Left lung (tissue), 10 donors: Measurements from ENCODE around the gene B3GNT7. TPM values are rescaled to one million over a fixed set of nuclear protein-coding genes. Genes with fewer than 3 reads are reported as not detected.

Experiments
- ATAC-seq: fragments of 200-7000 bp; cut with Tn5 transposase; one replicate; pipeline ENCODE4 v1.9.1; 2020; ENCODE audit warnings: moderate library complexity
- DNase-seq, 4 donors: peaks; one replicate each; pipeline ENCODE4 v3.0.0-alpha.2; 2013 to 2020
- H3K27ac ChIP-seq, 2 donors: fragments of 200-600 bp; sonication (generic) in 1 of 2; one replicate each; pipeline versions ENCODE4 v1.5.0 to v1.8.0; 2020 to 2021
- H3K27me3 ChIP-seq, 2 donors: fragments of 200-600 bp; sonication (generic) in 1 of 2; one replicate each; pipeline versions ENCODE4 v1.5.0 to v1.8.0; 2020 to 2021
- H3K36me3 ChIP-seq, 2 donors: fragments of 200-600 bp; sonication (generic) in 1 of 2; one replicate each; pipeline versions ENCODE4 v1.5.0 to v1.8.0; 2020 to 2021
- H3K4me1 ChIP-seq, 2 donors: fragments of 200-600 bp; one replicate each; pipeline ENCODE4 v1.8.0; 2021
- H3K4me3 ChIP-seq, 2 donors: fragments of 200-600 bp; sonication (generic) in 1 of 2; one replicate each; pipeline versions ENCODE4 v1.5.0 to v1.8.0; 2020 to 2021; ENCODE audit warnings: mild to moderate bottlenecking in 1 of 2
- H3K9me3 ChIP-seq, 2 donors: fragments of 200-600 bp; sonication (generic) in 1 of 2; one replicate each; pipeline versions ENCODE4 v1.5.0 to v1.8.0; 2020 to 2021
- intact Hi-C, 2 donors: fragments of 100-400 bp; cut with DNase I; formaldehyde crosslinking; loops; one replicate each; pipeline versions ENCODE4 v1.11.2 to v1.14.2; 2022
- polyA plus RNA-seq, 6 donors: library from polyadenylated mRNA; unstranded; fragments of 120-200 nt; gene quantifications; one replicate each; pipeline ENCODE4 v1.2.1, GENCODE V29; 2013; ENCODE audit not compliant: insufficient read length in 6 of 6
- total RNA-seq, 2 donors: library from RNA; stranded (reverse); fragmentation: NEBNext Ultra II Directional; extraction: Animal tissue kit (Norgen Biotek cat#: 25700); gene quantifications; one replicate each; pipeline ENCODE4 v1.2.1, GENCODE V29; 2021
- TF ChIP-seq, protein P1 (sequence below), 2 donors: fragments of 200-600 bp; sonication (generic) in 1 of 2; IDR thresholded peaks; one replicate each; pipeline versions ENCODE4 v1.5.0 to v1.8.0; 2021; ENCODE audit warnings: antibody characterized with exemption in 2 of 2
- donor health status: DM: no; HTN: yes; CAD: no.
- donor health status: DM: no; HTN: no; CAD: no.

B3GNT7 gene
- total and polyA plus RNA-seq, 8 donors: 2.4 to 107 (median 4.3) TPM

DNA sequence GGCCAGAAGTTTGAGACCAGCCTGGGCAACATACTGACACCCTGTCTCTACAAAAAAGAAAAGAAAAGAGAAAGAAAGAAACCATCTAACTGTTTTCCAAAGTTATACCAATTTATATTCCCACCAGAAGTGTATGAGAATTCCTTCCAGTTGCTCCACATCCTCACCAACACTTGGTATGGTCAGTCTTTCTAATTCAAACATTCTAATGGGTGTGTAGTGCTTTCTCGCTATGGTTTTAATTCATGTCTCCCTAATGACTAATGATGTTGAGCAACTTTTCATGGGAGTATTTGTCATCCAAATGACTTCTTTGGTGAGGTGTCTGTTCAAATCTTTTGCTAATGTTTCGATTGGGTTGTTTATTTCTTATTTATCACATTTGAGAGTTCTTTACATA is 10.5 kb upstream of the B3GNT7 start:
- DNase-seq: no peak
- Histone ChIP-seq H3K9me3 (peaks cover 0 to 8% of the 10 kb centered on the region in 2 donors), H3K27me3 (no peaks in the 10 kb centered on the region), H3K36me3 (no peaks in the 10 kb centered on the region), H3K4me3 (no peak overlapping the region), H3K4me1 (peaks cover 0 to 11% of the 10 kb centered on the region in 2 donors), H3K27ac (no peak overlapping the region)
- no peak for ATAC-seq
- TF ChIP-seq, protein P1, sequence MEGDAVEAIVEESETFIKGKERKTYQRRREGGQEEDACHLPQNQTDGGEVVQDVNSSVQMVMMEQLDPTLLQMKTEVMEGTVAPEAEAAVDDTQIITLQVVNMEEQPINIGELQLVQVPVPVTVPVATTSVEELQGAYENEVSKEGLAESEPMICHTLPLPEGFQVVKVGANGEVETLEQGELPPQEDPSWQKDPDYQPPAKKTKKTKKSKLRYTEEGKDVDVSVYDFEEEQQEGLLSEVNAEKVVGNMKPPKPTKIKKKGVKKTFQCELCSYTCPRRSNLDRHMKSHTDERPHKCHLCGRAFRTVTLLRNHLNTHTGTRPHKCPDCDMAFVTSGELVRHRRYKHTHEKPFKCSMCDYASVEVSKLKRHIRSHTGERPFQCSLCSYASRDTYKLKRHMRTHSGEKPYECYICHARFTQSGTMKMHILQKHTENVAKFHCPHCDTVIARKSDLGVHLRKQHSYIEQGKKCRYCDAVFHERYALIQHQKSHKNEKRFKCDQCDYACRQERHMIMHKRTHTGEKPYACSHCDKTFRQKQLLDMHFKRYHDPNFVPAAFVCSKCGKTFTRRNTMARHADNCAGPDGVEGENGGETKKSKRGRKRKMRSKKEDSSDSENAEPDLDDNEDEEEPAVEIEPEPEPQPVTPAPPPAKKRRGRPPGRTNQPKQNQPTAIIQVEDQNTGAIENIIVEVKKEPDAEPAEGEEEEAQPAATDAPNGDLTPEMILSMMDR (IDR thresholded peaks at IDR 0.05): no peak
- intact Hi-C loops: no loop called here

DNA sequence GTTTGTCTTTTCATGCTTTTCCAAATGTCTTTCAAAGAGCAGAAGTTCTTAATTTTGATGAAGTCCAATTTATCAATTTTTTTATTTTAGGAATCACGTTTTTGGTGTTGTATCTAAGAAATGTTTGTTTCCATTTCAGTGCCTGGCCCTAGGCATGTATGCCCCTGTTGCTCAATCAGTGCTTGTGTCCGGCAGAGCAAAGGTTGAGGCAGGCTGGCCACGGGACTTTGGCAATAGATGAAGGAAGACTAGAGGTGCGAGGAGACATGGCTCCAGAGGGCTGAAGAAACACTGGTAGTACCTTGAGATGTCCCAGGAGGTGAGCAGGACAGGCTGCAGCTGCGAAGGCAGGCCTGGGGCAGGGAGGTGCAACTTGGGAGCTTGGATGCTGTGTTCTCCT is 10.1 kb upstream of the B3GNT7 start:
- DNase-seq (peak in 1 of 4 donors; percentile 38), ATAC-seq (no peak)
- H3K27me3 ChIP-seq: no peaks in the 10 kb centered on the region
- H3K4me1 ChIP-seq: peaks cover 0 to 12% of the 10 kb centered on the region in 2 donors
- TF ChIP-seq, protein P1 (IDR thresholded peaks at IDR 0.05): no peak
- no peak overlapping the region for H3K4me3 ChIP-seq
- H3K9me3 ChIP-seq: peaks cover 0 to 8% of the 10 kb centered on the region in 2 donors
- no peak overlapping the region for H3K27ac ChIP-seq
- H3K36me3 ChIP-seq: no peaks in the 10 kb centered on the region
- intact Hi-C loops: no loop called here

DNA sequence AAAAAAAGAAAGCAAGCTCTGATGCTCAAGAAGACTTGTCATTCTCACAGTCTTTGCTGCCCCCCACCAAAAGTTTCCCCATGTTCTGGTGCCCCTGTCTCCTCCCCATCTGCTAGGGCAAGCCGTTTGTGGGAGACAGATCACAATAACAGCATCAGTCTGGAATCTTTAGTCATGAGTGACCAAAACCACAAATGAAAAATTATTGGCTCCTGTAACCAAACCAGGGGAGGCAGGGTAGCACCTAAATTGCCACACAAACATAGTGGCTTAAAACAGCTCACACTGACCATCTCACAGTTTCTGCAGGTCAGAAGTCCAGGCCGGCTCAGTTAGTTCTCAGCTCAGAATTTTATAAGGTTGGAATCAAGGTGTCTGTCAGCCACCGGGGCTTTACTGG is 9.1 kb upstream of the B3GNT7 start:
- no peak for DNase-seq
- no peaks in the 10 kb centered on the region for H3K36me3 ChIP-seq
- H3K4me1 ChIP-seq: peaks cover 0 to 19% of the 10 kb centered on the region in 2 donors
- no peak overlapping the region for H3K27ac ChIP-seq
- H3K4me3 ChIP-seq: no peak overlapping the region
- intact Hi-C loops: no loop called here
- peaks cover 0 to 8% of the 10 kb centered on the region in 2 donors for H3K9me3 ChIP-seq
- no peaks in the 10 kb centered on the region for H3K27me3 ChIP-seq
- TF ChIP-seq, protein P1 (IDR thresholded peaks at IDR 0.05): no peak
- no peak for ATAC-seq

DNA sequence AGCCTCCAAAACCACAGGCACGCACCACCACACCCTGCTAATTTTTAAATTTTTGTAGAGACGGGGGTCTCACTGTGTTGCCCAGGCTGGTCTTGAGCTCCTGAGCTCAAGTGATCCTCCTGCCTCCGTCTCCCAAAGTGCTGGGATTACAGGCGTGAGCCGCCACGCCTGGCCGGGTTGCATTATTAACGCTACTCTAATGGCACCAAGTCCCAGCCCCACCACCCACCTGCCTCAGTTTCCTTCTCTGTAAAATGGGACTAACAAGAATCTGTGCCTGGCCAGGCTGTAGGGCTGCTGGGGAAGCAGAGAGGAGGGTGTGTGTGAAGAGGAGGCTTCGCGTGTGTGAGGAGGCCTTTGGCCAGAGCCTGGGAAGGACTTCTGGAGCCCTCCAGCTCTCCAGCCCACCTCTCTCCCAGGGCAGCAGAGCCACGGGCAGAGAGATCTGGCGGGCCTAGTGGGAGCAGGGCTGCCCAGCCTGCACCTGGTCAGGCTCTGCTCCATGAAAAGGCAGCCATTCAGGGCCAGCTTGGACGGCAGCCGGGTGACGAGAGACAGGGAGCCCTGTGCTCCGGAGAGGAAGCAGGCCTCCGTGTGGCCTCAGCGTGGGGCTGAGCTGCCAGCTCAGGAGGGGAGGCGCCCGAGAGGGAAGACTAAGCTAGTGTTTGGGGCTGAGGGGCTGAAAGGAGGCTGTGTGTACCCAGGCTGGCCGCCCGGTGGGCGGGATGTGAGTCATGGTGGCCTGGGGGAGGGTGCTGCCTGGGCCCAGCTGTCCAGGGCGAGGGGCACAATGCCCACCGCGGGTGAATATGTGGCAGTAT is 7.4 kb upstream of the B3GNT7 start:
- TF ChIP-seq, protein P1 (IDR thresholded peaks at IDR 0.05): no peak

DNA sequence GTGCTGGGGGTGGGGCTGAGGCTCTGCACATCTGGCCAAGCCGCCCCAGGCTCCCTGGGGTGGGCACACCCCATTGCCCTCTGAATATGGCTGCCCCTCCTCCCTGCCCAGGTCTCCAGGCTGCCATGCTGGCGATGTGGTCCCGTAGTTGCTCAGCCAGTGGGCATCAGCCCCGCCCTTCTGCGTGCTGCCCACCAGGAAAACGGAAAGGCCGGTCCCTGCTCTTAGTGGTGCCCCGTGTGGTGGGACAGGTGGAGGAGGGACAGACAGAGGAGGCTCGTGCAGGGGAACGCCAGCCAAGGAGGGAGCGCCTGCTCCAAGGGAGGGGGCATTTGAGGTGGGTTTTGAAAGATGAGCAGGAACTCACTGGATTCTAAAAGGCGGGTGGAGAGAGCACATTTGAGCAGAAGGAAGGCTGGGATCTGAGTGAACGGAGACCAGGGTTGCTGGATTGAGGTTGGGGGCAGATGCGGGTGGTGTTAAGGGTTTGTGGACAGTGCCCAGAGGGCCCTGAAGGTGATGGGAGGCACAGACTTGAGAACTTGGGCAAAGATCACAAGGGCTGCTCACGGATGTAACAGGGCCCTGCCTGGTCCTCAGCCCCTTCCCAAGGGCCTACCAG is 6.7 kb upstream of the B3GNT7 start:
- H3K9me3 ChIP-seq: peaks cover 0 to 8% of the 10 kb centered on the region in 2 donors
- intact Hi-C loops: no loop called here
- H3K27me3 ChIP-seq: peaks cover 0 to 2% of the 10 kb centered on the region in 2 donors
- no peaks in the 10 kb centered on the region for H3K36me3 ChIP-seq
- TF ChIP-seq, protein P1 (IDR thresholded peaks at IDR 0.05): no peak
- peaks cover 0 to 24% of the 10 kb centered on the region in 2 donors for H3K4me1 ChIP-seq
- no peak overlapping the region for H3K4me3 ChIP-seq
- no peak for ATAC-seq
- H3K27ac ChIP-seq: no peak overlapping the region
- DNase-seq: peak in 1 of 4 donors; percentile 65

More for the DNA sequence above, 7.4 kb upstream of the B3GNT7 start:
- no peaks in the 10 kb centered on the region for H3K36me3 ChIP-seq
- peaks cover 0 to 19% of the 10 kb centered on the region in 2 donors for H3K4me1 ChIP-seq
- peak; percentile 49 for ATAC-seq
- H3K9me3 ChIP-seq: peaks cover 0 to 8% of the 10 kb centered on the region in 2 donors
- H3K27ac ChIP-seq: no peak overlapping the region
- DNase-seq: peak in 1 of 4 donors; percentile 80
- H3K4me3 ChIP-seq: no peak overlapping the region
- intact Hi-C loops: no loop called here
- H3K27me3 ChIP-seq: no peaks in the 10 kb centered on the region
